GM18951 (cell line): ENCODE results near the gene SHE.
"Not testable (repeated sequence)": the region's sequence is repeated elsewhere in the genome, so short reads cannot be mapped to it uniquely, and the experiment has no call there.

Experiments used
- POLR2A ChIP-seq: IDR thresholded peaks from 4 replicates; pipeline ENCODE4 v1.6.1; 2011; ENCODE audit warnings: mild to moderate bottlenecking; ENCODE audit not compliant: insufficient read length, insufficient read depth; ENCODE audit errors: extremely low read depth
- in situ Hi-C: fragments of 300-500 bp; cut with MboI; formaldehyde crosslinking; loops from one replicate; pipeline ENCODE4 v1.12.0; 2022; ENCODE audit warnings: low sequenced_read_pairs, mixed read lengths, inconsistent platforms; ENCODE audit not compliant: unreplicated experiment

The SHE gene

DNA sequence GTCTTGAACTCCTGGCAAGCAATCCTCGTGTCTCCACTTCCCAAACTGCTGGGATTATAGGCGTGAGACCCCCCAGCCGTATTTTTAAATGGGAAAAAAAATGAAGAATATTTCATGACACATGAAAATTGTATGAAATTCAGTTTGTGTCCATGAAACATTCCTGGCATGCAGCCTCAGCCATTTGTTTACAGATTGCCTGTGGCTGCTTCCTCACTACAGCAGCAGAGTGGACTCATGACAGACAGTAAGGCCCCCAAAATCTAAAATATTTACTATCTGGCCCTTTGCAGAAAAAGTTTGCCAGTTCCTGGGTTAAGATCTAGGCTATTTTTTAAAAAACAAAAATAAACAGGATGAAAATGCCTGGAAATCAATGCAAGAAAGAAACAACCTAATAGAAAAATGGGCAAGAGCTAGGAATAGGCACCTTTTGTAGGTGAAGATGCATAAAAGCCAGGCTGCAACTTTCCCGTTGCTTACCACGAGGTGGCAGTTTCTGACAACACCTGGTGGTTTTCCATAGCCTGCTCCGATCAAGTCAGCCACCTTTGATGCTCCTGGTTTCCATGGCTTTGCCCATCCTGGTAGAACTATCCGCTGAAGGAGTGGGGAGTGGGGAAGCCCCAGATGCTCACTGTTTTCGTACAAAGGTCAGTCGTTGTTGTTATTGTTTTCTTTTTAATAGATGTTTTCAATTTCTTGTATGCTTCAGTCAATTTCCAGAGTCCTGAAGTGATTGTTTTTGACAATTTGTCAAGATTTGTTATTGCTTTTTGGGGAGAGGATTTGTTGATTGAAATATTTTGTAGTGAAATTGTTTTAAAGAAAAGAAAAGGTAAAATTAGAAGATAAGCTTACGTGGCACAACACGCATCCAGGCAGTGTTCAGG, 32.0 kb upstream of the SHE start:
- in situ Hi-C loops, result no loop called here

DNA sequence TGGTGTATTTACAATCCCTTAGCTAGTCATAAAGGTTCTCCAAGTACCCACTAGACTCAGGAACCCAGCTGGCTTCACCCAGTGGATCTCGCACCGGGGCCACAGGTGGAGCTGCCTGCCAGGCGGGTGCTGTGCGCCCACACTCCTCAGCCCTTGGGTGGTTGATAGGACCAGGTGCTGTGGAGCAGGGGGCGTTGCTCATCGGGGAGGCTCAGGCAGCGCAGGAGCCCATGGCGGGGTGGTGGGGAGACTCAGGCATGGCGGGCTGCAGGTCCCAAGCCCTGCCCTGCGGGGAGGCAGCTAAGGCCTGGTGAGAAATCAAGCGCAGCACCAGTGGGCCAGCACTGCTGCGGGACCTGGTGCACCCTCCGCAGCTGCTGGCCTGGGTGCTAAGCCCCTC, 29.7 kb upstream of the SHE start:
- in situ Hi-C loops, result not testable (repeated sequence)

More for the DNA sequence above, 32.0 kb upstream of the SHE start:
- no peak for TF ChIP-seq POLR2A

DNA sequence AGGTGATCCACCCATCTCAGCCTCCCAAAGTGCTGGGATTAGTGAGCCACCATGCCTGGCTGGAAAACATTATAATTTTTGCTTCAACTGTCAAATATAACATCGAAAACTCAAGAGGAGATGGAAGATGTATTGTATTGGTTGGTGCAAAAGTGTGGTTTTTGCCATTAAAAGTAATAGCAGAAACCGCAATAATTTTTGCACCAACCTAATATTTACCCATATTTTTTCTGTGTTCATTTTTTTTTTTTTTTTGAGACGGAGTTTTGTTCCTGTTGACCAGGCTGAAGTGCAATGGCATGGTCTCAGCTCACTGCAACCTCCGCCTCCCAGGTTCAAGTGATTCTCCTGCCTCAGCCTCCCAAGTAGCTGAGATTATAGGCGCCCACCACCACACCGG, 27.1 kb upstream of the SHE start:
- in situ Hi-C loops, result no loop called here
- TF ChIP-seq POLR2A, result no peak

DNA sequence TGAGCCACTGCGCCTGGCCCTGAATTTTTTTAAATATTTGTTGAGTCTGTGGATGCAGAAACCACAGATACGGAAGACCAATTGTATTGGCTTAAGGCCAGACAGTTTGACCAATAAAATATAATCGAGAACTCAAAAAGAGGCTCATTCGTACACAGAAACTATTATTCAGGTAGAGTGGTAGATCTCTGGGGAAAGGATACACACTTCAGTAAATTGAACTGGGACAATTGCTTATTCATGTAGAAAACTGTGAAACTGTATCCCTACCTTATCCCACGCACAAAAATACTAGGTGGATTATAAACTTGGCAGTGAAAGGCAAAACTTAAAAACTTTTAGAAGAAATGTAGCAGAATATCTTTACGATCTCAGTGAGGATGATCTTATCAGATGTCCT, 25.0 kb upstream of the SHE start:
- in situ Hi-C loops, result no loop called here
- TF ChIP-seq POLR2A, result no peak

DNA sequence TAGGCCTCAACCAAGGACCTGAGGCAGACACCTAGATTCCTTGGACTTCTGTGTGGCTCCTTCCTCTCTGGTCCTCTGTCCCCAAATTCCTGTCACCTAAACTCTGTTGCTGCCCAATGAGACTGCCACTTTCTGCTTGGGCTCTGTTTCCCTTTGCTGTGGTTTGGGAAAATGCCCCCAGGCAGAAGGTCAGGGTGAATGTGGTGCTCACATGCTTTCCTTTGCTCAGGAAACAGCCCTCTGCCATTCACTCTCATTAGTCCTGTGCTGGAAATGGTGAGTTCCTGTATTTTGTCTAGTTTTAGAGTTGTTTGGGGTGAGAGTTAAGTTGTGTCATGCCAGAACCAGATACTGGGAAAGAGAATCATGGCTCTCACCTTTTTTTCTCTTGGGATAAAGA, 22.7 kb upstream of the SHE start:
- no peak for TF ChIP-seq POLR2A
- in situ Hi-C loops, result no loop called here

DNA sequence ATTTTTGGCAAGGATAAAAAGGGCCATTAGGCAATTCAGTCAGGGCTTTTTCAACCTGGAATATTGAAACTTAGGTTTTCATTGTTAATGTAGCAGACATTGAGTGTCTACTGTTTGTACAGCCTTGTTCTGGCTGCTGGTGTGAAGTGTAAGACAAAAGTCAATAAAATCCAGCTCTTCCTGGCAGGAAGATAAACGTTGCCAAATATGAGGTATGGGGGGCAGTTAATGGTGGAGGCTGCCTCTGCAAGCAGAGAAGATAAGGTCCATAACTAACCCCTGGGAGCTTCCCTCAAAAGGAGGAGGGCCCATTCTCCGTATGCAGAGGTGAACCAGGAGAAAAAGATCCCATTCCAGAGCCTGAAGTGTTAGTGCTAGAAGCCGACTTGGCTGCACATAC, 19.5 kb upstream of the SHE start:
- no peak for TF ChIP-seq POLR2A
- in situ Hi-C loops, result no loop called here

DNA sequence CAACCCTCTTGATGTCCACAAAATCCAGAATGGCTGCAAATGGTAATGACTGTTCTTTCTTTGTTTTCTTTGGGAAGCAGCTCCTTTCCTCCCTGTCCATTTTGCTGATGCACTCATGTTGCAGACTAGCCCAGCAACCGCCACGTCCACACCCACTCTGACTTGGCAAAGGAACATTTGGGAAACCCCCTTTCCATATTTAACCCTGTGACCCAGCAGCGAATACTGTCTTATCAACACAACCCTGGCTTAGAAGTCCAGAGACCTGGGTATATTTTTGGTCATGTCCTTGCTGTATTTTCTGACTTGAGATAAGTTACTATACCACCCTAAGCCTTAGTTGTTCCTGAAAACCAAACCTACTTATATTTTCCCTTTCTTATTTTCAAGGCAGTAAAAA, 18.1 kb upstream of the SHE start:
- in situ Hi-C loops, result no loop called here
- no peak for TF ChIP-seq POLR2A

DNA sequence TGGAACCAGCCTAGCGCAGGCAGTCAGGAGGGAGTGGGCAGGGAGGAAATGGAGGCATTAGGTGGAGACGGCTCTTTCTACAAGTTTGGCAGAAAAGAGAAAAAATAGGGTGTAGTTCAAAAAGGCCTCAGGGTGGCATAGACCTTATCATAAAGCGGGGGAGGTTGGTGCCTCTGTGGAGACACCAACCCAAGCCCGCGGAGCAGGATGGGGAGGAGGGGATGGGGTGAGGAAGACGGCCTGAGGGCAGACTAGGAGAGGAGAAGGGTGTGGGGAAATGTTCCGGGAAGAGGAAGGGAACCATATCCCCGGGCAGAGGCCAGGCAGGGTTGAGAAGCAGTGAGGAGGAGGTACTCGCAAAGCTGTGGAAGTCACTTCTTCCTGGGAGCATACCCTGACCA, 17.4 kb upstream of the SHE start:
- in situ Hi-C loops, result no loop called here
- no peak for TF ChIP-seq POLR2A

DNA sequence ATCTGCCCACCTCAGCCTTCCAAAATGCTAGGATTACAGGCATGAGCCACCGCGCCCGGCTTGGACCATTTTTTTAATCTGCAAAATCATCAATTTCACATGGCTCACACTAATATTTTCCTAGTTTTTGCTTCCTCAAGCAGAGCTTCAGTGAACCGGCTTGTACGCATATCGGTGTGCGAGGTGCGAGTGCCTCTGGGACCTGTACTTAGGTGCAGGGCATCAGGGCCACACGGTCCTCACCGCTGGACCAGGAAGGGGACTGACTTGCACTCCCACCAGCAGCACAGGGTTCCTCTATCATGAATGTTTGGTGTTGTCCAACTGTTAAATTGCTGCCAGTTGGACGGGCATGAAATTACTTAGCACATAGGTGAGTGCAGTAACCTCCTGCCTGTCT, 15.4 kb upstream of the SHE start:
- TF ChIP-seq POLR2A, result no peak
- in situ Hi-C loops, result no loop called here

DNA sequence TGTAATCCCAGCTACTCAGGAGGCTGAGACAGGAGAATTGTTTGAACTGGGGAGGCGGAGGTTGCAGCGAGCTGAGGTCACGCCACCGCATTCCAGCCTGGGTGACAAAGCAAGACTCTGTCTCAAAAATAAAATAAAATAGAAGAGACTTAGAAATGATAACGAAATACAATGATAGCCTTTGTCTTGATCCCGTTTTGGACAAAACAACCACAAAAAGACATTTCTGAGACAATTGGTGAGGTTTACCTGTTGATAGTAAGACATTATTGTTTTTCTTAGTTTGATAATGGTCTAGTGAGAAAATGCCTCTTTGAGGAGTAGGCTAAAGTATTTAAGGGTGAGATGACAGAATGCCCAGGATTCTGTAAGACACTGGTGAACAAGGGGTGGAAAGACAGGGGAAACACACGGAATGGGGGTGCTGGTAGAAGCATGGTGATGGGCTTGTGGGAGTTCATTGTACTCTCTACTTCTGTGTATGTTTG, 11.9 kb upstream of the SHE start:
- TF ChIP-seq POLR2A, result no peak
- in situ Hi-C loops, result no loop called here

DNA sequence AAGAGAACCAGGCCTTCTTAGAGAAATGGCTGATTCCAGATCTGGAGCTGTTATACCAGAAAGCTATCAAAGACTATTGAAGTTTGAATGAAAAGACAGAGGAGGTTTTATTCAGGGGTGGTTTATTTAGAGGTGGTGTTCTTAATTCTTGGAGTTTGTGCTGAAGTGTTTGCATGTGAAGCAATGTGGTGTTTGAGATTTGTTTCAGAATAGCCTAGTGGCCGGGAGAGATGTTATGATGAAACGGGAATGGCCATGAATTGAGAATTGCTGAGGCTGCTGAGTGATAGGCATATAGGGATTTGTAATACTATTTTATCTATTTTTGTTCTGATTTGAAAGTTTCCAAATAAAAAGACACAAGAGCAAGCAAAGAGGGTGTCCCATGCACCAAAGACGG, 10.5 kb upstream of the SHE start:
- in situ Hi-C loops, result no loop called here

DNA sequence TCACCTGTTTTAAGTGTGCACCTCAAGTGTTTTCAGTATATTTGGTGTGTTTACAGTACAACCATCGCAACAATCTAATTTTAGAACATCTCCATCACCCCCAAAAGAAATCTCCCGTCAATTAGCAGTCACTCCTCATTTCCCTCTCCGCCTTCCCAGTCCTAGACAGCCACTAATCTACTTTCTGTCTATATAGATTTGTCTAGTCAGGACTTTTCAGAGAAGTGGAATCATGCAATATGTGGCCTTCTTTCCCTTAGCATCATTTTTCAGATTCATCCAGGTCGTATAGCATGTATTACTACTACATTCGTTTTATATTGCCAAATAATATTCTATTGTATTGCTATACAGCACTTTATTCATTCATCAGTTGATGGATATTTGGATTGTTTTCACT, 1.7 kb upstream of the SHE start:
- in situ Hi-C loops, result no loop called here
- TF ChIP-seq POLR2A, result no peak

More for the DNA sequence above, 10.5 kb upstream of the SHE start:
- no peak for TF ChIP-seq POLR2A

DNA sequence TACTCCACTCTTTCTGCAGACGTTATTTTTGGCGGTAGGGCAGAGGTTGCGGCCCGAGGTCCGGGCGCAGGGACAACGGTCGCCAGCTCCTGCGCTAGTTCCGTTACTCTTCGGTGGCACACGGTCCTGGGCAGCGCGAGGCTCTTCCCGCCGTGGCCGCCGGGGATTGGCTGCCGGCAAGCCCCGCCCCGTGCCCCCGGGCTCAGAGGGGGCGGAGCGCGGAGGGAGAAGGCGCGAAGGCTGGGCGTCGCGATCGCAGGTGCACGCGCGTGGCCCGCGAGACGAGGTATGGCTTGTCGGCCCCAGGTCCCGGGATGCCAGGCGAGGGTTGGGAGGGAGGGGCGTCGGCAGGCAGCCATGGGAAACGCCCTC, 518 bp upstream of the SHE start:
- in situ Hi-C loops, result no loop called here
- no peak for TF ChIP-seq POLR2A

DNA sequence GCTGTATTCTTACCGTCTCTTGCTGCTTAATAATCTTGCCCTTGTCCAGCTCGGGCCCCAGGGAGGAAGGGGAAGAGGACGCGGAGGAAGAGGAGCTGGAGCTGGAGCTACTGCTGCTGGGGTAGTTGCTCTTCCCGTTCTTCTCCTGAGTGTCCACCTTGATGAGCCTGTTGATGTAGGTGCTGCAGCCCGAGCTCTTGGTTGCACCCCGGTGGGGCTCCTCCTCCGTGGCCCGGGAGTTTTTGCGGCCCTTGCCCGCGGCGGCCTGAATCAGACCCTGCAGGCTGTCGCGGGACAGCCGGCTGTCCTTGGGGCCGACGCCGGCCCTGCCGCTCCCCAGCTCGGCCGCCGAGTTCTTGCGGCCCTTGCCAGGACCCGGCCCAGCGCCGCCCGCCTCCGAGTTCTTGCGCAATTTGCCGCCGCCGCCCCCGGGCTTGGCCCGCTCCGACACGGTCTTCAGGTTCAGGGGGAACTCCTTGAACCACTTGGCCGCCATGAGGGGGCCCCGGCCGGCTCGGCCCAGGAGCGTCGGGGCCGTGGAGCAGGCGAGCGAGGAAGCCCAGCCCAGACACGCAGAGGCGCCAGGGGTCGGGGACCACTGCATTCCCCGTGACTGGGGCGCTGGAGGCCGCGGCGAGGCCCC, 668 bp downstream of the SHE start:
- in situ Hi-C loops, result no loop called here

More for the DNA sequence above, 668 bp downstream of the SHE start:
- TF ChIP-seq POLR2A, result no peak
